GM18909 (cell line): ENCODE measurements around the gene DGCR6L.
"Not testable (repeated sequence)": the region's sequence is repeated elsewhere in the genome, so short reads cannot be mapped to it uniquely, and the experiment has no call there.

Source experiments
- ATAC-seq: cut with Tn5 transposase; IDR thresholded peaks from one replicate; pipeline ENCODE4 v1.9.1; 2021; ENCODE audit warnings: mild to moderate bottlenecking; ENCODE audit not compliant: unreplicated experiment, poor library complexity

Gene DGCR6L

DNA sequence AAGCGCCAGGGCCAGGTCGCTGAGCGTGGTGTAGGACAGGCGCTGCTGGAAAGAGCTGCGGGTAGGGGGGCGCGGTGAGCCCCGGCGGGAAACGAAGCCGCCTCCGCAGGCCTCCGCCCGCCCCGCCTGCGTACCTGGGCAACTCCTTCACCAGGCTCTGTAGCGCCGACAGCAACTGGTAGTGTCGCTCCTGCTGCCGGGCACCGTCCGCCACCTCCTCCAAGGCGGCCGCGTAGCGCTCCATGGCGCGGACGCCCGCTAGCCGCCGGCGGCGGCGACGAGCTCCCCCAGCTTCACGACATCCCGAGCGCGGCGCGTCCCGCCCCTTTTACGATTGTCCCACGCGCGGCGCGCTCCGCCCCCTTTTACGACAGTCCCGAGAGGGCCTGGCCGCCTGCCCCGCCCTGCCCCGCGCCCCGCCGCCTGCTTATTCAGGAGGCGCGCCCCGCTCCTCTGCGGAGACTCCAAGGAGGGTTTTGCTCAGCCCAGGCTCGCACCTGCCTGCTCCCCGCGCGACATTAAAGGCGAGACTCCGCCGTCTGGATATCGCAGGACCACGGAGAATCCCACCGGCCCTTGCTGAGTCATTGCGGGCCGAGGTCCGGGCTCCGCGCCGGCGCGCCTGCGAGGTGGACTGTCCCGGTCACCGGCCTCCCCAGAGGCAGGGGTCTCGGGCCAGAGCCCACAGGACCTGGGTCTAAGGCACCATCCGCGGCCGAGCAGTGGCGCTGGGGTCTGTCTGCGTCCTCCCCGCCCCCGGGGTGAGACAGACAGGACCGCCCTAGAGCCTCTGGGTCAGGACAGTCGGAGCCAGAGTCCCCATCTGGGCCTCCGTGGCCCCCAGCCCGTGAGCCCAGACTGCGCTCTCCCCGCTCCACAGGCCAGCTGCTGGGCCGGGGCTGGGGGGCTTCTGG is at the start of gene DGCR6L:
DGCR6L (minus strand) TSS at position 316 of the 914 bp plus-strand sequence; CDS start at position 244, 72 bp downstream.
- ATAC-seq, result peak; percentile 71

DNA sequence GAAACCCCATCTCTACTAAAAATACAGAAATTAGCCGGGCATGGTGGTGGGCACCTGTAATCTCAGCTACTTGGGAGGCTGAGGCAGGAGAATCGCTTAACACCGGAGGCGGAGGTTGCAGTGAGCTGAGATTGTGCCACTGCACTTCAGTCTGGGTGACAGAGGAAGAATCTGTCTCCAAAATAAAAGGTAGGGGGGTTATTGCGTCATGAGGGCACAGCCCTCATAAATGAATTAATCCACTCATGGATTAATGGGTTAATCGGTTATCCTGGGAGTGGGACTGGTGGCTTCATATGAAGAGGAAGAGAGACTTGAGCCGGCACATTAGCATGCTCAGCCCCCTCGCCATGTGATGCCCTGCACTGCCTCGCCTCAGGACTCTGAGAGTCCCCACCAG is 49.0 kb upstream of the DGCR6L start:
- not testable (repeated sequence) for ATAC-seq

DNA sequence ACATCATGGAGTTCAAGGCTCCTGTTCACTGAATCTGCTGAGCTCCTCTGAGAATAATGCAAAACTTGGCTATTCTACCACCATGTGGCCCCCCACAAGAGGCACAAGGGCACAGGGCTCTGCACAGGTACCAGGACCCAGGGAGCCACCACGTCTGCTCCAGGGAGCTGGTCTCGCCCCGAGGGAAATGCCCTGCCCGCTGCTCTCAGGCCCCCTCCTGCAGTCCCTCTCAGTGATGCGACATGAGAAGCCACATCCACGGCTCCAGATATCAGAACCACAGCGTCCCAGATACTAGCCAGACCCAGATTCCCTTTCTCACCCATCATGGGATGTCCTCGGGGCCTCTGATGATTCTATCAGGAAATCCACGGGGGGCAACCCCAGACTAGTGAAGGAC is 47.0 kb upstream of the DGCR6L start:
- ATAC-seq, result not testable (repeated sequence)

DNA sequence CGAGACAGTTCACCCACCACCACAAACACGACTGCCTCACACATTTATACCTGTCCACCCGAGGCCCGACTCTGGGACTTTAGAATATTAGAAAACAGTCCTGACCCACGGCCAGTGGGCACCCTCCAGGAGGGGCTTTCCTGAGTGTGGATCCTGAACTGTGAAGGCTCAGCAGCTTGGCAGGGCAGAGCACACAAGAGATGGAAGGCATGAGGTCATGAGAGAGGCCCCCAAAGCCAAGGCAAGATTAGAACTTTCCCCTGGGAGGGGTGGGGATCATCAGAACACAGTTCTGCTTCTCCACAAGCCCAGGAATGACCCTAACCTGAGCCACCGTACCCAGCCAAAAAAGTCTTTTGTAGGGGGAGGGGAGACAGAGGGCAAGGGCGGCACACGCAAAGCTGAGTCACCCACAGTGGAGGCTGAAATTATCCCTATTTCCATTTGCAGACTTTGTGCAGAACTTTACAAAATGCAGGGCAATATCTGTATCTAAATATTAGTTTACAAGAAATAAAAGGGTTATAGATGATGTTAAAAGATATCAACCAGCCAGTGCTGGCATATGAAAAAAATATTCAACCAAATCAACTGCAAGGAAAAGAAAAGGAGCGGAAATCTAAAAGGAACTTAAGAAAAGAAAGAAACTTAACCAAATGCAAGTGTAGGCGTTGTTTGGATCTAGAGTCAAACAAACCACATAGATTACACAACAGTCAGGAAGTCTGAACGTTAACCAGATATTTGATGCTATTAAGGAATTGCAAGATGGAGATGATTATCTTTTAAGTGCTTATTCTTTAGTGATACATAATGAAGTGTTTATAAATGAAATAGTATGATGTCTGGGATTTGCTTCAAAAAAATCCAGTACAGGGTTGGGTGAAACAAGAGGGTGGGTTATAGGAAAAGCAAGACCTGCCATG is 44.7 kb upstream of the DGCR6L start:
- ATAC-seq, result not testable (repeated sequence)

DNA sequence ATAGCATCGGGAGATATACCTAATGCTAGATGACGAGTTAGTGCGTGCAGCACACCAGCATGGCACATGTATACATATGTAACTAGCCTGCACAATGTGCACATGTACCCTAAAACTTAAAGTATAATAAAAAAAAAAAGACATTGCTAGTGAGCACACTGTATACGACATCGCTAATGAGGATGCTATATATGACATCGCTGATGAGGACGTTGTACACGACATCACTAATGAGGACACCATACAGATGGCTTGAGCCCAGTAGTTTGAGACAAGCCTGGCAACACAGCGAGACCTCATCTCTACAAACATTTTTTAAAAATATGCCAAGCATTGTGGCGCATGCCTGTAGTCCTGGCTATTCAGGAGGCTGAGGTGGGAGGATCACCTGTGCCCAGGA is 42.5 kb upstream of the DGCR6L start:
- ATAC-seq, result not testable (repeated sequence)

DNA sequence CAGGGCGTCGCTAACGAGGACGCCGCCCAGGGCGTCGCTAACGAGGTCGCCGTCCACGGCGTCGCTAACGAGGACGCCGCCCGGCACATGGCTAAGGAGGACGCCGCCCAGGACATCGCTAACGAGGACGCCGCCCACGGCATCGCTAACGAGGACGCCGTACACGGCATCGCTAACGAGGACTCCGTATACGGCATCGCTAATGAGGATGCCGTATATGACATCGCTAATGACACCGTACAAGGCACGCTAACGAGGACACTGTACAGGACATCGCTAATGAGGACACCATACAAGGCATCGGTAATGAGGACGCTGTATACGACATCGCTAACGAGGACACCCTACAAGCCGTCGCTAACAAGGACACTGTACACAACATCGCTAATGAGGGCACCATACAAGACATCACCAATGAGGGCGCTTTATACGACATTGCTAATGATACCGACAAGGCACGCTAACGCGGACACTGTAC is 41.9 kb upstream of the DGCR6L start:
- not testable (repeated sequence) for ATAC-seq

DNA sequence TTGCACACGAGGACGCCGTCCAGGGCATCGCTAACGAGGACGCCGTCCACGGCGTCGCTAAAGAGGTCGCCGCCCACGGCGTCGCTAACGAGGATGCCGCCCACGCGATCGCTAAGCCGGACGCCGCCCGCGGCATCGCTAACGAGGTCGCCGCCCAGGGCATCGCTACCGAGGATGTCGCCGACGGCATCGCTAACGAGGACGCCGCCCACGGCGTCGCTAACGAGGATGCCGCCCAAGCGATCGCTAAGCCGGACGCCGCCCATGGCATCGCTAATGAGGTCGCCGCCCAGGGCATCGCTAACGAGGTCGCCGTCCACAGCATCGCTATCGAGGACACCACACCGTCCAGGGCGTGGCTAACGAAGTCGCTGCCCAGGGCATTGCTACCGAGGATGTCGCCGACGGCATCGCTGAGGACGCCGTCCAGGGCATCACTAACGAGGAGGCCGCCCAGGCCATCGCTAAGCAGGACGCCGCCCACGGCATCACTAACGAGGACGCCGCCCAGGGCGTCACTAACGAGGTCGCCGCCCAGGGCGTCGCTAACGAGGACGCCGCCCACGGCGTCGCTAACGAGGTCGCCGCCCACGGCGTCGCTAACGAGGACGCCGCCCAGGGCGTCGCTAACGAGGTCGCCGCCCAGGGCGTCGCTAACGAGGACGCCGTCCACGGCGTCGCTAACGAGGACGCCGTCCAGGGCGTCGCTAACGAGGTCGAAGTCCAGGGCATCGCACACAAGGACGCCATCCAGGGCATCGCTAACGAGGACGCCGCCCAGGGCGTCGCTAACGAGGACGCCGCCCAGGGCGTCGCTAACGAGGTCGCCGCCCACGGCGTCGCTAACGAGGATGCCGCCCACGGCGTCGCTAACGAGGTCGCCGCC is 41.2 kb upstream of the DGCR6L start:
- ATAC-seq, result not testable (repeated sequence)

DNA sequence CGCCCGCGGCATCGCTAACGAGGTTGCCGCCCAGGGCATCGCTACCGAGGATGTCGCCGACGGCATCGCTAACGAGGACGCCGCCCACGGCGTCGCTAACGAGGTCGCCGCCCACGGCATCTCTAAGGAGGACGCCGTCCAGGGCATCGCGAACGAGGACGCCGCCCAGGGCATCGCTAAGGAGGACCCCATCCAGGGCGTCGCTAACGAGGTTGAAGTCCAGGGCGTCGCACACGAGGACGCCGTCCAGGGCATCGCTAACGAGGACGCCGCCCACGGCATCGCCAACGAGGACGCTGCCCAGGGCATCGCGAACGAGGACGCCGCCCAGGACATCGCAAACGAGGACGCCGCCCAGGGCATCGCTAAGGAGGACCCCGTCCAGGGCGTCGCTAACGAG is 40.4 kb upstream of the DGCR6L start:
- not testable (repeated sequence) for ATAC-seq

DNA sequence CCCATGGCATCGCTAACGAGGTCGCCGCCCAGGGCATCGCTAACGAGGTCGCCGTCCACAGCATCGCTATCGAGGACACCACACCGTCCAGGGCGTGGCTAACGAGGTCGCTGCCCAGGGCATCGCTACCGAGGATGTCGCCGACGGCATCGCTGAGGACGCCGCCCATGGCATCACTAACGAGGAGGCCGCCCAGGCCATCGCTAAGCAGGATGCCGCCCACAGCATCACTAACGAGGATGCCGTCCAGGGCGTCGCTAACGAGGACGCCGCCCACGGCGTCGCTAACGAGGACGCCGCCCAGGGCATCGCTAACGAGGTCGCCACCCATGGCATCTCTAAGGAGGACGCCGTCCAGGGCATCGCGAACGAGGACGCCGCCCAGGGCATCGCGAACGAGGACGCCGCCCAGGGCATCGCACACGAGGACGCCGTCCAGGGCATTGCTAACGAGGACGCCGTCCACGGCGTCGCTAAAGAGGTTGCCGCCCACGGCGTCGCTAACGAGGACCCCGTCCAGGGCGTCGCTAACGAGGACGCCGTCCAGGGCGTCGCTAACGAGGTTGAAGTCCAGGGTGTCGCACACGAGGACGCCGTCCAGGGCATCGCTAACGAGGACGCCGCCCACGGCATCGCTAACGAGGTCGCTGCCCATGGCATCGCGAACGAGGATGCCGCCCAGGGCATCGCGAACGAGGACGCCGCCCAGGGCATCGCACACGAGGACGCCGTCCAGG is 38.8 kb upstream of the DGCR6L start:
- not testable (repeated sequence) for ATAC-seq

DNA sequence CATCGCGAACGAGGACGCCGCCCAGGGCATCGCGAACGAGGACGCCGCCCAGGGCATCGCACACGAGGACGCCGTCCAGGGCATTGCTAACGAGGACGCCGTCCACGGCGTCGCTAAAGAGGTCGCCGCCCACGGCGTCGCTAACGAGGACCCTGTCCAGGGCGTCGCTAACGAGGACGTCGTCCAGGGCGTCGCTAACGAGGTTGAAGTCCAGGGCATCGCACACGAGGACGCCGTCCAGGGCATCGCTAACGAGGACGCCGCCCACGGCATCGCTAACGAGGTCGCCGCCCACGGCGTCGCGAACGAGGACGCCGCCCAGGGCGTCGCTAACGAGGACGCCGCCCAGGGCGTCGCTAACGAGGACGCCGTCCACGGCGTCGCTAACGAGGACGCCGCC is 38.1 kb upstream of the DGCR6L start:
- not testable (repeated sequence) for ATAC-seq

DNA sequence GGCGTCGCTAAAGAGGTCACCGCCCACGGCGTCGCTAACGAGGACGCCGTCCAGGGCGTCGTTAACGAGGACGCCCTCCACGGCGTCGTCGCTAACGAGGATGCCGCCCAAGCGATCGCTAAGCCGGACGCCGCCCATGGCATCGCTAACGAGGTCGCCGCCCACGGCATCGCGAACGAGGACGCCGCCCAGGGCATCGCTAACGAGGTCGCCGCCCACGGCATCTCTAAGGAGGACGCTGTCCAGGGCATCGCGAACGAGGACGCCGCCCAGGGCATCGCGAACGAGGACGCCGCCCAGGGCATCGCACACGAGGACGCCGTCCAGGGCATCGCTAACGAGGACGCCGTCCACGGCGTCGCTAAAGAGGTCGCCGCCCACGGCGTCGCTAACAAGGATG is 37.0 kb upstream of the DGCR6L start:
- not testable (repeated sequence) for ATAC-seq

DNA sequence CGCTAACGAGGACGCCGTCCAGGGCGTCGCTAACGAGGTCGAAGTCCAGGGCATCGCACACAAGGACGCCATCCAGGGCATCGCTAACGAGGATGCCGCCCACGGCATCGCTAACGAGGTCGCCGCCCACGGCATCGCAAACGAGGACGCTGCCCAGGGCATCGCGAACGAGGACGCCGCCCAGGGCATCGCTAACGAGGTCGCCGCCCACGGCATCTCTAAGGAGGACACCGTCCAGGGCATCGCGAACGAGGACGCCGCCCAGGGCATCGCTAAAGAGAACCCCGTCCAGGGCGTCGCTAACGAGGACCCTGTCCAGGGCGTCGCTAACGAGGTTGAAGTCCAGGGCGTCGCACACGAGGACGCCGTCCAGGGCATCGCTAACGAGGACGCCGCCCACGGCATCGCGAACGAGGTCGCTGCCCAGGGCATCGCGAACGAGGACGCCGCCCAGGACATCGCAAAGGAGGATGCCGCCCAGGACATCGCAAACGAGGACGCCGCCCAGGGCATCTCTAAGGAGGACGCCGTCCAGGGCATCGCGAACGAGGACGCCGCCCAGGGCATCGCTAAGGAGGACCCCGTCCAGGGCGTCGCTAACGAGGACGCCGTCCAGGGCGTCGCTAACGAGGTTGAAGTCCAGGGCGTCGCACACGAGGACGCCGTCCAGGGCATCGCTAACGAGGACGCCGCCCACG is 36.2 kb upstream of the DGCR6L start:
- ATAC-seq, result not testable (repeated sequence)

DNA sequence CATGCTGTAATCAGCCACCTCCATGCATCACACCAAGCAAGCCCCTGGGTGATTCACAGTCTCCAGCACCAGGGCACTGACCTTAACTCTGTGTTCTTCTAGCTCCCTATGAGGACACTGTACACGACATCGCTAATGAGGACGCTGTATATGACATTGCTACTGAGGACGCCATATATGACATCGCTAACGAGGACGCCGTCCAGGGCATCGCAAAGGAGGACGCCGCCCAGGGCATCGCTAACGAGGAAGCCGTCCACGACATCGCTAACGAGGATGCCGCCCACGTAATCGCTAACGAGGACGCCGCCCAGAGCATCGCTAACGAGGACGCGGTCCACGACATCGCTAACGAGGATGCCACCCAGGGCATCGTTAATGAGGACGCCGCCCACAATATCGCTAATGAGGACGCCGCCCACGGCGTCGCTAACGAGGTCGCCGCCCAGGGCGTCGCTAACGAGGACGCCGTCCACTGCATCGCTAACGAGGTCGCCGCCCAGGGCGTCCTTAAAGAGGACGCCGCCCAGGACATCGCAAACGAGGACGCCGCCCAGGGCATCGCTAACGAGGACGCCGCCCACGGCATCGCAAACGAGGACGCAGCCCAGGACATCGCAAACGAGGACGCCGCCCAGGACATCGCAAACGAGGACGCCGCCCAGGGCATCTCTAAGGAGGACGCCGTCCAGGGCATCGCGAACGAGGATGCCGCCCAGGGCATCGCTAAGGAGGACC is 34.5 kb upstream of the DGCR6L start:
- ATAC-seq, result no peak

DNA sequence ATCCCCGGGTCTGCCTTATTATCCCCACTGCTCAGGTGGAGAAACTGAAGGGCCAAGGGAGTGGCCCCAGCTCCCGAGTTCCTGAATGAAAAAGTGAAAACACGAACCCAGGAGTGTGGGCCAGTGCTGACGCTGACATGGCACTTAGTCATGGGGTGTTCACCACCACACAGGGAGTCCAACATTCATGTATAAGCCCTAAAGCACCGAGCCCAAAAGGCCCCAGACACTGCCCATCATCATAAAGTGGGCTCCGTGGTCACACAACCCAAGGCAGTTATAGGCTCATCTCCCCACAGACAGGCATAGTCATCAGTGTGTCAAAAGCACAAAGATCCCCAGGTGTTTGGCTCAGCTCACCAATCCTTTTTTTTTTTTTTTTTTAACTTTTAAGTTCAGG is 32.7 kb upstream of the DGCR6L start:
- ATAC-seq, result not testable (repeated sequence)

DNA sequence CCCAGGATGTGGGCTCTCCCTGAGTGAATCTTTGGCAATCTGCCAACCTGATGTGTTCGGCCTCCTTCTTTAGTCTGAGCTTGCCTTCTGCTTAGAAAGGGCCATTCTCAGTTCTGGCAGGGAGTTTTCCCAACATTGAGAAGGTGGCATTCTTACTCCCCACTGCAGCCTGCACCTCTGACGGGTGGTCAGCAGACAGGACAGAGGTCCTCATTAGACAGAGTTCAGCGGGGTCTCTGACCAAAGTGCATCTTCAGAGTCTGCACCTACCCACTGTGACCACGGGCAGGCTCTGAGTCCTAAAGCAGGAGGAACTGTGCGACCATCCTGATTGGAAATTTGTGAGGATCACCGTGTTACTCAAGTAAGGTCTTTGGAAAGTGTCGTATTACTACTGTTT is 26.7 kb upstream of the DGCR6L start:
- ATAC-seq, result not testable (repeated sequence)

DNA sequence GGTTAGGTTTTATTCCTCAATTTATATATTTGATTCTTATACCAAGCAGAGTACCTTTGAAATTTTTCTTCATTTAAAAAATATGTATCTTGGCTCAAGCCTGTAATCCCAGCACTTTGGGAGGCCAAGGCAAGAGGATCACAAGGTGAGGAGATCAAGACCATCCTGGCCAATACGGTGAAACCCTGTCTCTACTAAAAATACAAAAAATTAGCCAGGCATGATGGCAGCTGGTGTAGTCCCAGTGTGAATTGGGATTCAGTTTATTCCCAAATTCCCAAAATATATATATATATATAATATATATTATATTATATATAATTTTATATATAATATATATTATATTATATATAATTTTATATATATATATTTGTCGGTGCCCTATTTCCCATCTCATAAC is 18.4 kb upstream of the DGCR6L start:
- not testable (repeated sequence) for ATAC-seq

DNA sequence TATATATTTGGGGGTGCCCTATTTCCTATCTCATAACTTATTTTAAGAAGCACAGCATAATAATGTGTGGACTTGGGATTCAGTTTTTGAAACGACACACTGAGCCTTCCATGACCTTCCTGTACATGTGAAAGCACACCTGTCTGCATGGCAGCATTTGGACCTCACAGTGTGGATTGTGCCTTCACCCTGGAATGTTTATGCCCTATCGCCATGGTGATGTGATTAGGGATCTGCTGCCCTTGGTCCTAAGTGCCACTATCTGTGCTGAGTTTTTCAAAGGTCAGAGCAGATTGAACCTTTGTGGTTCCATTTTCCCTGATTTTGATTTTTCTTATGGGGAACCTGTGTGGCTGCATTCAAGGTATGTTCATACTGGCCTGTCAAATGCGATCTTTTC is 17.9 kb upstream of the DGCR6L start:
- not testable (repeated sequence) for ATAC-seq

DNA sequence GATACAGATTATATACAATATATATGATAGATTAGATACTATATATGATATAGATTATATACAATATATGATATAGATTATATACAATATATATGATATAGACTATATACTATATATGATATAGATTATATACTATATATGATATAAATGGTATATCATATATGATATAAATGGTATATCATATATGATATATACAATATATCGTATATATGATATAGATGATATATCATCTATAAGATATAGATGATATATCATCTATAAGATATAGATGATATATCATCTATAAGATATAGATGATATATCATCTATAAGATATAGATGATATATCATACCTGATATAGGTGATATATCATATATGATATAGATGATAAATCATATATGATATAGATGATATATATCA is 16.7 kb upstream of the DGCR6L start:
- ATAC-seq, result not testable (repeated sequence)
